Hepatocyte (in vitro differentiated cells): ENCODE measurements around the gene NCMAP. TPM values are rescaled to one million over a fixed set of nuclear protein-coding genes. Genes with fewer than 3 reads are reported as not detected.

Experiments
- DNase-seq: peaks from one replicate; pipeline ENCODE4 v3.0.0-alpha.2; 2016; ENCODE audit warnings: low spot score
- H2AFZ ChIP-seq: fragments of 200-600 bp; sonication (generic); 2 replicates; pipeline ENCODE4 v1.6.0; 2016; ENCODE audit warnings: antibody characterized with exemption, mild to moderate bottlenecking
- H3K27ac ChIP-seq: fragments of 200-600 bp; sonication (generic); 2 replicates; pipeline ENCODE4 v1.5.1; 2016; ENCODE audit warnings: mild to moderate bottlenecking
- H3K27me3 ChIP-seq: fragments of 200-600 bp; sonication (generic); 2 replicates; pipeline ENCODE4 v1.6.1; 2016
- H3K36me3 ChIP-seq: fragments of 200-600 bp; sonication (generic); replicated peaks from 2 replicates; pipeline ENCODE4 v1.5.1; 2016; ENCODE audit warnings: low read depth; ENCODE audit not compliant: insufficient read depth
- H3K4me1 ChIP-seq: fragments of 200-600 bp; sonication (generic); 2 replicates; pipeline ENCODE4 v1.5.1; 2016; ENCODE audit warnings: mild to moderate bottlenecking, moderate library complexity; ENCODE audit not compliant: insufficient read depth
- H3K4me2 ChIP-seq: fragments of 200-600 bp; sonication (generic); 2 replicates; pipeline ENCODE4 v1.6.0; 2016
- H3K4me3 ChIP-seq: fragments of 200-600 bp; sonication (generic); 2 replicates; pipeline ENCODE4 v1.5.1; 2016; ENCODE audit warnings: mild to moderate bottlenecking
- H3K79me2 ChIP-seq: fragments of 200-600 bp; sonication (generic); 2 replicates; pipeline ENCODE4 v1.6.0; 2017; ENCODE audit warnings: mild to moderate bottlenecking
- H3K9me2 ChIP-seq: fragments of 200-600 bp; sonication (generic); replicated peaks from 2 replicates; pipeline ENCODE4 v1.6.0; 2017; ENCODE audit warnings: mild to moderate bottlenecking; ENCODE audit not compliant: insufficient read depth
- H3K9me3 ChIP-seq: fragments of 200-600 bp; sonication (generic); 2 replicates; pipeline ENCODE4 v1.5.1; 2016; ENCODE audit warnings: low read depth, mild to moderate bottlenecking
- H4K20me1 ChIP-seq: fragments of 200-600 bp; sonication (generic); 2 replicates; pipeline ENCODE4 v1.6.0; 2016; ENCODE audit warnings: mild to moderate bottlenecking; ENCODE audit not compliant: insufficient read depth, poor library complexity, severe bottlenecking
- CTCF ChIP-seq: fragments of 200-600 bp; sonication (generic); IDR thresholded peaks from 2 replicates; pipeline ENCODE4 v1.5.1; 2016; ENCODE audit warnings: antibody characterized with exemption, mild to moderate bottlenecking; ENCODE audit not compliant: poor library complexity
- EZH2 ChIP-seq: fragments of 200-600 bp; sonication (generic); IDR thresholded peaks from 2 replicates; pipeline ENCODE4 v1.6.1; 2016; ENCODE audit warnings: antibody characterized with exemption, mild to moderate bottlenecking, borderline replicate concordance
- EZH2phosphoT487 ChIP-seq: fragments of 200-600 bp; sonication (generic); IDR thresholded peaks from one replicate; pipeline ENCODE4 v1.6.1; 2018; ENCODE audit warnings: antibody characterized with exemption, mild to moderate bottlenecking, low read depth, moderate library complexity; ENCODE audit not compliant: unreplicated experiment, severe bottlenecking
- WGBS: methylation state at CpG from one replicate; pipeline ENCODE4 v1.1.6; 2016; ENCODE audit warnings: low lambda C conversion rate; ENCODE audit errors: missing lambda C conversion rate; 5-methylcytosine and 5-hydroxymethylcytosine counted together
- polyA plus RNA-seq: library from polyadenylated mRNA; unstranded; fragments of >200 nt; fragmentation: Nextera tagmentation; extraction: Ambion mirVana; gene quantifications from 2 replicates; pipeline ENCODE4 v1.2.1, GENCODE V29; 2016
- total RNA-seq: library from RNA; depleted of rRNA; stranded (reverse); fragments of >200 nt; gene quantifications from 2 replicates; pipeline ENCODE4 v1.2.3, GENCODE V29; 2014

The NCMAP gene
- total and polyA plus RNA-seq, 2 experiments from 2014 or later: 3.5 to 6.3 TPM

GRCh38 chr1:24621121-24621520, 65.2 kb downstream of the NCMAP start:
- Histone ChIP-seq H2AFZ (no peak overlapping the region), H3K9me3 (no peaks in the 10 kb centered on the region), H3K27ac (no peak overlapping the region), H3K4me1 (peaks cover 4% of the 10 kb centered on the region), H3K9me2 (no peaks in the 10 kb centered on the region), H3K27me3 (no peaks in the 10 kb centered on the region), H3K79me2 (no peaks in the 10 kb centered on the region), H4K20me1 (no peaks in the 10 kb centered on the region), H3K4me2 (no peak overlapping the region), H3K36me3 (no peaks in the 10 kb centered on the region), H3K4me3 (no peak overlapping the region)
- DNase-seq: no peak
- TF ChIP-seq CTCF: no peak
- no peak for TF ChIP-seq EZH2phosphoT487
- no peak for TF ChIP-seq EZH2
- 84% methylated on average over 5 of the region's 5 CpGs for WGBS

- 49% methylated on average over 4 of the region's 4 CpGs for whole genome bisulfite sequencing
- no peak overlapping the region for H3K4me2 ChIP-seq
Measured at GRCh38 chr1:24622218-24622617, 66.3 kb downstream of the NCMAP start.

GRCh38 chr1:24632832-24633175, 76.9 kb downstream of the NCMAP start:
- Histone ChIP-seq H4K20me1 (no peaks in the 10 kb centered on the region), H3K27me3 (no peaks in the 10 kb centered on the region), H3K4me2 (no peak overlapping the region), H3K4me3 (no peak overlapping the region), H3K36me3 (no peaks in the 10 kb centered on the region), H2AFZ (no peak overlapping the region), H3K27ac (no peak overlapping the region), H3K4me1 (no peaks in the 10 kb centered on the region), H3K9me3 (no peaks in the 10 kb centered on the region), H3K79me2 (no peaks in the 10 kb centered on the region), H3K9me2 (no peaks in the 10 kb centered on the region)
- 93% methylated on average over 1 of the region's 1 CpG for whole genome bisulfite sequencing
- DNase-seq: no peak
- TF ChIP-seq EZH2phosphoT487 (no peak), EZH2 (no peak), CTCF (no peak)

More at GRCh38 chr1:24622218-24622617, 66.3 kb downstream of the NCMAP start:
- H3K36me3 ChIP-seq: no peaks in the 10 kb centered on the region
- H3K4me3 ChIP-seq: no peak overlapping the region
- H3K9me3 ChIP-seq: no peaks in the 10 kb centered on the region
- no peak for DNase-seq
- no peak overlapping the region for H2AFZ ChIP-seq
- H3K4me1 ChIP-seq: peaks cover 4% of the 10 kb centered on the region
- no peaks in the 10 kb centered on the region for H3K27me3 ChIP-seq
- no peaks in the 10 kb centered on the region for H3K79me2 ChIP-seq
- no peak overlapping the region for H3K27ac ChIP-seq
- no peaks in the 10 kb centered on the region for H4K20me1 ChIP-seq
- no peaks in the 10 kb centered on the region for H3K9me2 ChIP-seq
- TF ChIP-seq CTCF (no peak), EZH2phosphoT487 (no peak), EZH2 (no peak)

GRCh38 chr1:24635195-24635843, 79.4 kb downstream of the NCMAP start:
- Histone ChIP-seq H3K9me3 (no peaks in the 10 kb centered on the region), H2AFZ (no peak overlapping the region), H3K79me2 (no peaks in the 10 kb centered on the region), H4K20me1 (no peaks in the 10 kb centered on the region), H3K9me2 (no peaks in the 10 kb centered on the region), H3K4me3 (no peak overlapping the region), H3K4me1 (no peaks in the 10 kb centered on the region), H3K36me3 (no peaks in the 10 kb centered on the region), H3K27me3 (no peaks in the 10 kb centered on the region), H3K4me2 (no peak overlapping the region), H3K27ac (no peak overlapping the region)
- 22% methylated on average over 4 of the region's 4 CpGs for WGBS
- peak; percentile 77 for DNase-seq
- TF ChIP-seq EZH2: no peak
- TF ChIP-seq CTCF: peak; percentile 80
- no peak for TF ChIP-seq EZH2phosphoT487
